K562 (cell line): ENCODE measurements around the gene BBLN. TPM values are rescaled to one million over a fixed set of nuclear protein-coding genes. Genes with fewer than 3 reads are reported as not detected.

Source experiments
- FIP1L1 ChIP-seq: fragments of 200-400 bp; formaldehyde crosslinking; IDR thresholded peaks from 2 replicates; pipeline ENCODE4 v1.6.1; 2018; ENCODE audit warnings: mild to moderate bottlenecking, low read depth, low read length; ENCODE audit not compliant: poor library complexity, severe bottlenecking
- GABPA ChIP-seq: fragments of 200-800 bp; sonication (Bioruptor generic); conservative IDR thresholded peaks from 2 replicates; pipeline ENCODE4 v1.6.1; 2016; ENCODE audit warnings: low read depth, missing genetic modification characterization, missing compliant biosample characterization
- GTF2E2 ChIP-seq: fragments of 200-800 bp; sonication (Bioruptor generic); IDR thresholded peaks from 2 replicates; pipeline ENCODE4 v1.6.1; 2016; ENCODE audit warnings: missing genetic modification characterization, missing compliant biosample characterization
- MAFG ChIP-seq: fragments of 450-650 bp; conservative IDR thresholded peaks from 2 replicates; pipeline ENCODE4 v1.6.1; 2016; ENCODE audit warnings: missing genetic modification characterization, missing compliant biosample characterization
- MAFK ChIP-seq: IDR thresholded peaks from 2 replicates; pipeline ENCODE4 v1.6.1; 2011; ENCODE audit warnings: low read length, improper control_type of control experiment
- NFRKB ChIP-seq: fragments of 450-650 bp; IDR thresholded peaks from 2 replicates; pipeline ENCODE4 v1.6.1; 2016; ENCODE audit warnings: low read depth
- RBM15 ChIP-seq: fragments of 200-400 bp; formaldehyde crosslinking; IDR thresholded peaks from 2 replicates; pipeline ENCODE4 v1.6.1; 2018; ENCODE audit warnings: mild to moderate bottlenecking, low read length, moderate library complexity; ENCODE audit not compliant: insufficient read depth
- SAFB ChIP-seq: fragments of 200-400 bp; formaldehyde crosslinking; IDR thresholded peaks from 2 replicates; pipeline ENCODE4 v1.6.1; 2017; ENCODE audit warnings: low read depth, low read length, borderline replicate concordance
- polyA plus RNA-seq, 8 experiments: library from polyadenylated mRNA; depleted of rRNA in 4 of 8; stranded (reverse) in 5 of 8; unstranded in 3 of 8; fragments of >200 nt; fragmentation: Nextera tagmentation in 2 of 8; fragmentation: Illumina TruSeq in 1 of 8; extraction: Ambion mirVana in 2 of 8; extraction: Trizol in 1 of 8; gene quantifications; 2 replicates each; pipeline versions ENCODE4 v1.2.1 to v1.2.3, GENCODE V29; 2011 to 2014; ENCODE audit warnings: inconsistent platforms in 1 of 8, missing spikeins in 1 of 8
- total RNA-seq, 7 experiments: library from RNA; depleted of rRNA in 6 of 7; stranded (reverse); fragments of >200 nt in 6 of 7; fragmentation: Illumina TruSeq in 2 of 7; extraction: Trizol in 2 of 7; gene quantifications; 2 replicates each; pipeline versions ENCODE4 v1.2.1 to v1.2.3, GENCODE V29; 2011 to 2021; ENCODE audit warnings: low replicate concordance in 1 of 7
- TF ChIP-seq, protein P1 (sequence below): sonication (generic); IDR thresholded peaks from 2 replicates; pipeline ENCODE4 v1.6.1; 2016
- TF ChIP-seq, protein P2 (sequence below): sonication (generic); formaldehyde crosslinking; IDR thresholded peaks from 2 replicates; pipeline ENCODE4 v1.8.0; 2023; ENCODE audit warnings: missing genetic modification reagents, mild to moderate bottlenecking, borderline replicate concordance
- TF ChIP-seq, protein P3 (sequence below): fragments of 450-650 bp; formaldehyde crosslinking; IDR thresholded peaks from 2 replicates; pipeline ENCODE4 v1.4.0; 2020; ENCODE audit warnings: mild to moderate bottlenecking, moderate library complexity
- TF ChIP-seq, protein P4 (sequence below), 2 experiments: fragments of 200-800 bp in 1 of 2; sonication (Bioruptor generic) in 1 of 2; sonication (generic) in 1 of 2; formaldehyde crosslinking in 1 of 2; IDR thresholded peaks in 1 of 2; conservative IDR thresholded peaks in 1 of 2; 2 replicates each; pipeline versions ENCODE4 v1.5.0 to v1.6.1; 2016 to 2020; ENCODE audit warnings: missing compliant biosample characterization in 1 of 2, missing genetic modification characterization in 1 of 2, missing genetic modification reagents in 1 of 2

BBLN gene
- total and polyA plus RNA-seq, 9 of the 15 experiments (the other 6 are each of a cell fraction or from before 2014, with no cell fraction given) = 4.2 to 331 (median 87.1) TPM

DNA sequence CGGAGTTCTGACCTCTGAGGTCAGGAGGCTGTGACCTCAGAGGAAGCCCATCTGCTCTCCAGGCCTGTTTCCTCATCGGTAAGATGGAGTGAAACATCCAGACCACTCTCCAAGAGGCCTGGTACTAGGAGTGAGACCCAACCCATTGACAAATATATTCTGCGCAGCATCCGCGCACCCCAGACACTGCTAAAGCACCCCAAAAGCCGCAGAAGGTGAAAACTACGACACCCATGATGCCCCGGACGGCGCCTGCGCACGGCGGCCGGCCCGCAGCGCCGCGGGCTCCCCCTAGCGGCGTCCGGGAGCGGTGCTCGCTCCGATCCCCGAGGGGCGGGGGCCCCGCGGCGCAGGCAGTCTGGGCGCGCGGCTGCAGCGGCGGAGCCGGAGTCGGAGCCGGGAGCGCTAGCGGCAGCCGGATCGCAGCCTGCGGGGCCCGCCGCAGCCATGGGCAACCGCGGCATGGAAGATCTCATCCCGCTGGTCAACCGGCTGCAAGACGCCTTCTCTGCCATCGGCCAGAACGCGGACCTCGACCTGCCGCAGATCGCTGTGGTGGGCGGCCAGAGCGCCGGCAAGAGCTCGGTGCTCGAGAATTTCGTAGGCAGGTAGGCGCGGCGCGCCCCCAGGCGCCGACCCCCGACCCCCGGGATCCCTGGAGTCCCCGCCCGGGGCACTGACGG is 43.1 kb downstream of the BBLN start, which contains the start of gene DNM1 (continued):
- TF ChIP-seq, protein P1, sequence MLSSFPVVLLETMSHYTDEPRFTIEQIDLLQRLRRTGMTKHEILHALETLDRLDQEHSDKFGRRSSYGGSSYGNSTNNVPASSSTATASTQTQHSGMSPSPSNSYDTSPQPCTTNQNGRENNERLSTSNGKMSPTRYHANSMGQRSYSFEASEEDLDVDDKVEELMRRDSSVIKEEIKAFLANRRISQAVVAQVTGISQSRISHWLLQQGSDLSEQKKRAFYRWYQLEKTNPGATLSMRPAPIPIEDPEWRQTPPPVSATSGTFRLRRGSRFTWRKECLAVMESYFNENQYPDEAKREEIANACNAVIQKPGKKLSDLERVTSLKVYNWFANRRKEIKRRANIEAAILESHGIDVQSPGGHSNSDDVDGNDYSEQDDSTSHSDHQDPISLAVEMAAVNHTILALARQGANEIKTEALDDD = no peak
- TF ChIP-seq RBM15 (no peak), SAFB (no peak), MAFK (no peak; the same call in 1 of the 2 replicates), GTF2E2 (tag) (peak; percentile 26; the same call in 1 of the 2 replicates), NFRKB (no peak), FIP1L1 (peak; percentile 55), GABPA (tag) (no peak), MAFG (tag) (no peak)
- TF ChIP-seq, protein P2, sequence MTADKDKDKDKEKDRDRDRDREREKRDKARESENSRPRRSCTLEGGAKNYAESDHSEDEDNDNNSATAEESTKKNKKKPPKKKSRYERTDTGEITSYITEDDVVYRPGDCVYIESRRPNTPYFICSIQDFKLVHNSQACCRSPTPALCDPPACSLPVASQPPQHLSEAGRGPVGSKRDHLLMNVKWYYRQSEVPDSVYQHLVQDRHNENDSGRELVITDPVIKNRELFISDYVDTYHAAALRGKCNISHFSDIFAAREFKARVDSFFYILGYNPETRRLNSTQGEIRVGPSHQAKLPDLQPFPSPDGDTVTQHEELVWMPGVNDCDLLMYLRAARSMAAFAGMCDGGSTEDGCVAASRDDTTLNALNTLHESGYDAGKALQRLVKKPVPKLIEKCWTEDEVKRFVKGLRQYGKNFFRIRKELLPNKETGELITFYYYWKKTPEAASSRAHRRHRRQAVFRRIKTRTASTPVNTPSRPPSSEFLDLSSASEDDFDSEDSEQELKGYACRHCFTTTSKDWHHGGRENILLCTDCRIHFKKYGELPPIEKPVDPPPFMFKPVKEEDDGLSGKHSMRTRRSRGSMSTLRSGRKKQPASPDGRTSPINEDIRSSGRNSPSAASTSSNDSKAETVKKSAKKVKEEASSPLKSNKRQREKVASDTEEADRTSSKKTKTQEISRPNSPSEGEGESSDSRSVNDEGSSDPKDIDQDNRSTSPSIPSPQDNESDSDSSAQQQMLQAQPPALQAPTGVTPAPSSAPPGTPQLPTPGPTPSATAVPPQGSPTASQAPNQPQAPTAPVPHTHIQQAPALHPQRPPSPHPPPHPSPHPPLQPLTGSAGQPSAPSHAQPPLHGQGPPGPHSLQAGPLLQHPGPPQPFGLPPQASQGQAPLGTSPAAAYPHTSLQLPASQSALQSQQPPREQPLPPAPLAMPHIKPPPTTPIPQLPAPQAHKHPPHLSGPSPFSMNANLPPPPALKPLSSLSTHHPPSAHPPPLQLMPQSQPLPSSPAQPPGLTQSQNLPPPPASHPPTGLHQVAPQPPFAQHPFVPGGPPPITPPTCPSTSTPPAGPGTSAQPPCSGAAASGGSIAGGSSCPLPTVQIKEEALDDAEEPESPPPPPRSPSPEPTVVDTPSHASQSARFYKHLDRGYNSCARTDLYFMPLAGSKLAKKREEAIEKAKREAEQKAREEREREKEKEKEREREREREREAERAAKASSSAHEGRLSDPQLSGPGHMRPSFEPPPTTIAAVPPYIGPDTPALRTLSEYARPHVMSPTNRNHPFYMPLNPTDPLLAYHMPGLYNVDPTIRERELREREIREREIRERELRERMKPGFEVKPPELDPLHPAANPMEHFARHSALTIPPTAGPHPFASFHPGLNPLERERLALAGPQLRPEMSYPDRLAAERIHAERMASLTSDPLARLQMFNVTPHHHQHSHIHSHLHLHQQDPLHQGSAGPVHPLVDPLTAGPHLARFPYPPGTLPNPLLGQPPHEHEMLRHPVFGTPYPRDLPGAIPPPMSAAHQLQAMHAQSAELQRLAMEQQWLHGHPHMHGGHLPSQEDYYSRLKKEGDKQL (CRISPR knock-in tag) = no peak
- TF ChIP-seq, protein P3, sequence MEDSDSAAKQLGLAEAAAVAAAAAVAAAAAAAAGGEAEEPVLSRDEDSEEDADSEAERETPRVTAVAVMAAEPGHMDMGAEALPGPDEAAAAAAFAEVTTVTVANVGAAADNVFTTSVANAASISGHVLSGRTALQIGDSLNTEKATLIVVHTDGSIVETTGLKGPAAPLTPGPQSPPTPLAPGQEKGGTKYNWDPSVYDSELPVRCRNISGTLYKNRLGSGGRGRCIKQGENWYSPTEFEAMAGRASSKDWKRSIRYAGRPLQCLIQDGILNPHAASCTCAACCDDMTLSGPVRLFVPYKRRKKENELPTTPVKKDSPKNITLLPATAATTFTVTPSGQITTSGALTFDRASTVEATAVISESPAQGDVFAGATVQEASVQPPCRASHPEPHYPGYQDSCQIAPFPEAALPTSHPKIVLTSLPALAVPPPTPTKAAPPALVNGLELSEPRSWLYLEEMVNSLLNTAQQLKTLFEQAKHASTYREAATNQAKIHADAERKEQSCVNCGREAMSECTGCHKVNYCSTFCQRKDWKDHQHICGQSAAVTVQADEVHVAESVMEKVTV (CRISPR knock-in tag) = no peak
- TF ChIP-seq, protein P4, sequence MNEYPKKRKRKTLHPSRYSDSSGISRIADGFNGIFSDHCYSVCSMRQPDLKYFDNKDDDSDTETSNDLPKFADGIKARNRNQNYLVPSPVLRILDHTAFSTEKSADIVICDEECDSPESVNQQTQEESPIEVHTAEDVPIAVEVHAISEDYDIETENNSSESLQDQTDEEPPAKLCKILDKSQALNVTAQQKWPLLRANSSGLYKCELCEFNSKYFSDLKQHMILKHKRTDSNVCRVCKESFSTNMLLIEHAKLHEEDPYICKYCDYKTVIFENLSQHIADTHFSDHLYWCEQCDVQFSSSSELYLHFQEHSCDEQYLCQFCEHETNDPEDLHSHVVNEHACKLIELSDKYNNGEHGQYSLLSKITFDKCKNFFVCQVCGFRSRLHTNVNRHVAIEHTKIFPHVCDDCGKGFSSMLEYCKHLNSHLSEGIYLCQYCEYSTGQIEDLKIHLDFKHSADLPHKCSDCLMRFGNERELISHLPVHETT (CRISPR knock-in tag; conservative IDR thresholded peaks at IDR 0.05 in 1 of 2, IDR thresholded peaks at IDR 0.05 in 1 of 2) = no peak
